AML-193 (cell line): ENCODE data around the gene PDE4C.
"Not testable (repeated sequence)": the region's sequence is repeated elsewhere in the genome, so short reads cannot be mapped to it uniquely, and the experiment has no call there.

Experiments used
- DNase-seq, 2 experiments: peaks; one replicate each; lab custom pipeline; 2025; lab: John Stamatoyannopoulos, UW

Gene PDE4C

GRCh38 chr19:18223860-18224524 is 2.2 kb downstream of the PDE4C start:
- no peak for DNase-seq

- DNase-seq = no peak
Observed at GRCh38 chr19:18221815-18222725, 4.2 kb downstream of the PDE4C start.

GRCh38 chr19:18220632-18221275 is 5.5 kb downstream of the PDE4C start:
- DNase-seq = no peak

GRCh38 chr19:18219911-18220631 is 6.2 kb downstream of the PDE4C start:
- DNase-seq = no peak

- DNase-seq = no peak
Observed at GRCh38 chr19:18218600-18218999, 7.6 kb downstream of the PDE4C start.

GRCh38 chr19:18218159-18218558 is 8.1 kb downstream of the PDE4C start:
- DNase-seq = no peak

- DNase-seq = no peak
Observed at GRCh38 chr19:18216789-18217188, 9.4 kb downstream of the PDE4C start.

GRCh38 chr19:18214779-18215433 is 11.3 kb downstream of the PDE4C start:
- no peak for DNase-seq

GRCh38 chr19:18211683-18212082 is 14.6 kb downstream of the PDE4C start:
- DNase-seq = no peak

GRCh38 chr19:18209912-18210311 is 16.3 kb downstream of the PDE4C start:
- not testable (repeated sequence) for DNase-seq

GRCh38 chr19:18208098-18208951 is 17.9 kb downstream of the PDE4C start:
- peak in 1 of 2 experiments; percentile 19 for DNase-seq

GRCh38 chr19:18206018-18206417 is 20.2 kb downstream of the PDE4C start:
- no peak for DNase-seq

- DNase-seq = peak in 1 of 2 experiments; percentile 23
Observed at GRCh38 chr19:18205200-18205892, 20.9 kb downstream of the PDE4C start.

- DNase-seq = peak in 1 of 2 experiments; percentile 22
Observed at GRCh38 chr19:18204394-18205199, 21.6 kb downstream of the PDE4C start.

- peak; percentile 99 for DNase-seq
Observed at GRCh38 chr19:18203863-18204393, 22.3 kb downstream of the PDE4C start, which contains the start of gene RAB3A. RAB3A (minus strand) TSS chr19:18204042; CDS start chr19:18202740, 1,302 bp downstream.

GRCh38 chr19:18203408-18203862 is 22.8 kb downstream of the PDE4C start:
- DNase-seq = no peak

- peak in 1 of 2 experiments; percentile 15 for DNase-seq
Observed at GRCh38 chr19:18202778-18203407, 23.3 kb downstream of the PDE4C start.

GRCh38 chr19:18202397-18202777 is 23.9 kb downstream of the PDE4C start:
- DNase-seq = no peak
